SW 1271 (cell line): ENCODE measurements around the gene INTS4.
"Not testable (repeated sequence)": the region's sequence is repeated elsewhere in the genome, so short reads cannot be mapped to it uniquely, and the experiment has no call there.

Source experiments
- DNase-seq, 2 experiments: peaks; one replicate each; lab custom pipeline; 2025; lab: John Stamatoyannopoulos, UW

The INTS4 gene, protein sequence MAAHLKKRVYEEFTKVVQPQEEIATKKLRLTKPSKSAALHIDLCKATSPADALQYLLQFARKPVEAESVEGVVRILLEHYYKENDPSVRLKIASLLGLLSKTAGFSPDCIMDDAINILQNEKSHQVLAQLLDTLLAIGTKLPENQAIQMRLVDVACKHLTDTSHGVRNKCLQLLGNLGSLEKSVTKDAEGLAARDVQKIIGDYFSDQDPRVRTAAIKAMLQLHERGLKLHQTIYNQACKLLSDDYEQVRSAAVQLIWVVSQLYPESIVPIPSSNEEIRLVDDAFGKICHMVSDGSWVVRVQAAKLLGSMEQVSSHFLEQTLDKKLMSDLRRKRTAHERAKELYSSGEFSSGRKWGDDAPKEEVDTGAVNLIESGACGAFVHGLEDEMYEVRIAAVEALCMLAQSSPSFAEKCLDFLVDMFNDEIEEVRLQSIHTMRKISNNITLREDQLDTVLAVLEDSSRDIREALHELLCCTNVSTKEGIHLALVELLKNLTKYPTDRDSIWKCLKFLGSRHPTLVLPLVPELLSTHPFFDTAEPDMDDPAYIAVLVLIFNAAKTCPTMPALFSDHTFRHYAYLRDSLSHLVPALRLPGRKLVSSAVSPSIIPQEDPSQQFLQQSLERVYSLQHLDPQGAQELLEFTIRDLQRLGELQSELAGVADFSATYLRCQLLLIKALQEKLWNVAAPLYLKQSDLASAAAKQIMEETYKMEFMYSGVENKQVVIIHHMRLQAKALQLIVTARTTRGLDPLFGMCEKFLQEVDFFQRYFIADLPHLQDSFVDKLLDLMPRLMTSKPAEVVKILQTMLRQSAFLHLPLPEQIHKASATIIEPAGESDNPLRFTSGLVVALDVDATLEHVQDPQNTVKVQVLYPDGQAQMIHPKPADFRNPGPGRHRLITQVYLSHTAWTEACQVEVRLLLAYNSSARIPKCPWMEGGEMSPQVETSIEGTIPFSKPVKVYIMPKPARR

DNA sequence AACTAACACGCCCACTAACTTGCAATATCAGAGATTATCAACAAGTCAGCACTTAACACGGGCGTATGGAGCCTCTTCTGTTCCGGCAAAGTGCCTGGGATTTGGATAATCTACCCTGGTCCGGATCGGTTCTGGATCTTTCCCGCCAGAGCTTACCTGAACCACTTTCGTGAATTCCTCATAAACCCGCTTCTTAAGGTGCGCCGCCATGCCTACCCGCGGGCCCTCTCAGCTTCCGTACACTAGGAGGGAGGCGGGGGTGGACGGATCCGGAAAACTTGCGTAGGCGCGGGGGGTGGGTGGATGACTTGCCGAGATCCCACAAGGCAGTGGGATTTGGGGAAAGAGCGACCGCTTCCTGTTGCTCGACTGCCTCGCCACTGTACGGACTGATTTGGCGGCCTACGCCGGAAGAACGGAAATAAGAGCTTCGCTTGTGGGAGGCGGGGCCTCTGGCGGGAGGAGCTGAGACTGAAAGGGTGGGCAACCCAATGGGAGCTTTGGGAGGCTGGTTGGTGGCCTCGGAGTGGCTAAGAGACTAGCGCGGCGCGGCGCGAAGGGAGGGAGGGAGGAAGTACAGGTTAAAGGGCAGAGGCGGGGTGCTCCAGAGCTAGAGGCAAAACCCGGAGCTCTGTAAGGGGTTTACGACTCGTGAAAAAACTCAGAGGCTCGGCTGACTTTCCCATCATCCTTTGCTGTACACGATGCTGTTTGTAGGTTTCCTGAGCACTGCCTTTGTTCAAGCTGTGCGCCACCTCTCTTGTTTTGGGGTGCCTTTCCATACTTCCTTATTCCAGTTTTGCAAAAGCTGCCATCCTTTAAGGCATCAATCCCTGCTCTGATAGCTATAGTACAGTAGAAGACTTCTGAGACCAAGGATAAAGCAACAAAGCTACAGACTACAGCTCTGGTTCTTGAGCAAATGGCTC lies at the start of gene INTS4:
Gene INTS4 (minus strand): TSS at position 235 of the 929 bp plus-strand sequence. CDS start 25 bp downstream, at position 210.
- DNase-seq = peak; percentile 100

DNA sequence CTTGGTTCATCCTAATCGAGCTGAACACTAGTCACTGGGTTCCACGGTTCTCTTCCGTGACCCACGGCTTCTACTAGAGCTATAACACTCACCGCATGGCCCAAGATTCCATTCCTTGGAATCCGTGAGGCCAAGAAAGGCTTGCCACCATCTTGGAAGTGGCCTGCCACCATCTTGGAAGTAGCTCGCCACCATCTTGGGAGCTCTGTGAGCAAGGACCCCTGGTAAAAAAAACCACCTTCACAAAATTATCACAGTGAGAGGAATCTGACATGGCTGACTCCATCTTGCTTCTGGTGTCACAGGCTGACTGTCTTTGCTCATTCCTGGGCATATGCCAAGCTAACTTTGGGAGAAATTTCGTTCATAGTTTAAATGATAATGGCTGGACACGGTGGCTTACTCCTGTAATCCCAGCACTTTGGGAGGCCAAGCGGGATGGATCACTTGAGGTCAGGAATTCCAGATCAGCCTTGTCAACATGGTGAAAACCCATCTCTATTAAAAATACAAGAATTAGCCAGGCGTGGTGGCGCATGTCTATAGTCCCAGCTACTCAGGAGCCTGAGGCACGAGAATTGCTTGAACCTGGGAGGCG lies 47.5 kb upstream of the INTS4 start:
- DNase-seq = no peak

GRCh38 chr11:78041380-78041719 lies 46.9 kb upstream of the INTS4 start:
- not testable (repeated sequence) for DNase-seq

- DNase-seq = no peak
These were observed 46.4 kb upstream of the INTS4 start for GRCh38 chr11:78040691-78041379.

GRCh38 chr11:78039919-78040671 lies 45.6 kb upstream of the INTS4 start:
- peak; percentile 79 to 91 for DNase-seq

GRCh38 chr11:78039391-78039918 lies 45.0 kb upstream of the INTS4 start:
- no peak for DNase-seq

GRCh38 chr11:78038697-78039313 lies 44.3 kb upstream of the INTS4 start:
- no peak for DNase-seq

DNA sequence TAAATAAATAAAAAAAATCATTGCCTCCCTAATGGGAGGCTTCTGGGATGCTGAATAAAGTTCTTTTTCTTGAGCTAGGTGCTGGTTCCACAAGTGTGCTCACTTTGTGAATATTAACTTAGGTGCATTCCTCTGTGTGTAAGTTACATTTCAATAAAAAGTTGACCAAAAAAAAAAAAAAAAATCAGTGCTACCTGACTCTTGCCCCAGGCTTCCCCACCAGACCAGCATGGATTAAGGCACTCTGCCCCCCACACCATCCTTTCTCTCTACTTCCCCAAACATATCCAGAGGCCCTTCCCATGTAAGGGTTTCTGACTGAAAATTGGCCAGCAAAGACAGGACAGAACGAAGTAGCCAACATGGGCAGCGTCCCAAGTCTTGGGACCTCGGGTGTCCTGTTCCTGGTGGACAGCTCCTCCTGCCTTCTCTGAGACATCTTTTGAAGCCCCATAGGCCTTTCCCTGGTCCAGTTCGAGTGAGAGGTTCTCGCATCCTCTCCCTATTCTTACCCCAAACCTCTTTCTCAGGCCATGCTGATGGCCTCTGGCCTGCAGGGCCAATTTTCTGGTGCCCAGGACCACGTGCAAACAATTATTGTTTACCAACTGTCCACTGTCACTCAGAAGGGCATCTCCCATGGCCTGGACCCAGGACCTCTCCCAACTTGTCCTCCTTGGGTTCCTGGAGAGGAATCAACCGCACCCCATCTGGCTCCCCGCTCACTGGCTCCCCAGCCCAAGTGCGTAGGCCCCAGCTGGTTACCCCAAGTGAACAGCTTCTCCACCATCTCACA lies 43.6 kb upstream of the INTS4 start:
- DNase-seq = no peak

GRCh38 chr11:78037056-78037455 lies 42.6 kb upstream of the INTS4 start:
- DNase-seq = no peak

GRCh38 chr11:78036313-78036712 lies 41.8 kb upstream of the INTS4 start:
- no peak for DNase-seq

- no peak for DNase-seq
These were observed 40.2 kb upstream of the INTS4 start for GRCh38 chr11:78034623-78035022.

GRCh38 chr11:78033040-78033439 lies 38.6 kb upstream of the INTS4 start:
- no peak for DNase-seq

DNA sequence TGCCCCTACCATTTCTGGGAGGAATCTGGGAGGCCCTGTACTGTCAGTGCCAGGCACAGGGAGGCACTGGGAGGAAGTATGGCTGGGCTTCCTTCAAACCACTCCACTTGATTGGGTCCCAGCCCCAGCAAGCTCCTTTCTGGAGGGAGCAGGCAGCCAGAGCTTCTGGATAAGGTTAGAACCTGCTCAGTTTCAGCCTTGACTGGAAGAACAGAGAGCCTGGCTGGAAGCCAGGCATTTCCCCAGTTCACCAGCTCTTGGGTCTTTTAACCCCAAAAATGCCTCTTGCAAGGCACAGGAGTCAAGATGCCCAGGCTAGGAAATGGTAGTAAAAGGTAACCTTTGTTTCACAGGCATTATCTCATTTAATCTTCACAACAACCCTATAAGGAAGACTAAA lies 37.6 kb upstream of the INTS4 start:
- DNase-seq = no peak

- DNase-seq = no peak
These were observed 37.2 kb upstream of the INTS4 start for GRCh38 chr11:78031629-78032028.

DNA sequence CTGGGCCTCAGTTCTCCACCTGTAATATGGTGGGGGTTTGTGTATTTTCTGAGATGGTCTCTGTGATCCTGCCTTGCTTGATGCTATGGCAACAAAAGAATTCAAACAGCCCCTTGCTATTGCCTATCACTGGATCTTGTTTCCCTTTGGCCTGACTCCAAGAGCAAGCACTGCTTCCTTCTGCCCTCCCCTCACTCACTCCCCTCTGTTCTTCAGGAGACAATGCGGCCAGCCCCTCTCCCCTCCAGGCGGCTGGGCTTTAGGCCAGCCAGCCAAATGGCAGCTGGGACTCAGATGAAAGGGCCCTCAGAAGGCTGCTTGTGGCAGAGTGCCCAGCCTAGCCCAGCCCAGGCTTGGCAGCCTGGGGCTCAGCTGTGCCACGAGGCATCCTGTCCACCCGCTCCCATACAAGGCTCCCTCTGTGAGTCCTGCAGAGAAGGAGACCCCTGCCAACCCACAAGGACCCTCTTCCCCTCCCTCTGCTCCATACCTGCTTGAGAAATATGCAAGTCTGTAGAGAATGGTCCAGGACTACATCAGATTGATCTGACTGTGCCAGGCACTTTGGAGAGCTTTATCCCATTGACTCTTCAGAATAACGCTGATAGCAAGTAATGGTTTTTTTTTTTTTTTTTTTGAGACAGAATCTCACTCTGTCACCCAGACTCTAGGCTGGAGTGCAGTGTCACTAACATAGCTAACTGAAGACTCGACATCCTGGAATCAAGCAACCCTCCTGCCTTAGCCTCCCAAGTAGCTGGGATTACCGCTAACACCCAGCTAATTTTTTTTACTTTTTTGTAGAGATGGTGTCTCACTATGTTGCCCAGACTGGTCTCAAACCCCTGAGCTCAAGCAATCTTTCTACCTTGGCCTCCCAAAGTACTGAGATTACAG lies 36.2 kb upstream of the INTS4 start:
- DNase-seq = no peak

GRCh38 chr11:78028423-78028822 lies 34.0 kb upstream of the INTS4 start:
- DNase-seq = not testable (repeated sequence)

- DNase-seq = no peak
These were observed 33.3 kb upstream of the INTS4 start for GRCh38 chr11:78027759-78028158.
